H1 (cell line): ENCODE results near the gene UBE2E3.

Experiments used
- CHD1 ChIP-seq: IDR thresholded peaks from 2 replicates; pipeline ENCODE4 v1.6.1; 2012; ENCODE audit warnings: low read depth, low read length, improper control_type of control experiment
- EGR1 ChIP-seq: IDR thresholded peaks from 2 replicates; pipeline ENCODE4 v1.6.1; 2011; ENCODE audit warnings: low read depth, low read length, borderline replicate concordance
- SIRT6 ChIP-seq: IDR thresholded peaks from one replicate; pipeline ENCODE4 v1.7.1; 2012; ENCODE audit warnings: low read length, inconsistent platforms
- SIX5 ChIP-seq: IDR thresholded peaks from 2 replicates; pipeline ENCODE4 v1.6.1; 2011; ENCODE audit warnings: mild to moderate bottlenecking, low read depth, low read length
- TF ChIP-seq, protein P1 (sequence below), 3 experiments: IDR thresholded peaks; 1 replicate in 2 of 3; 2 replicates in 1 of 3; pipeline versions ENCODE4 v1.5.1 to v1.6.1; 2011; ENCODE audit warnings: low read length in 3 of 3, mild to moderate bottlenecking in 3 of 3, inconsistent platforms in 2 of 3, low read depth in 1 of 3, moderate library complexity in 1 of 3; ENCODE audit not compliant: insufficient read depth in 1 of 3; ENCODE audit errors: control extremely low read depth in 1 of 3

DNA sequence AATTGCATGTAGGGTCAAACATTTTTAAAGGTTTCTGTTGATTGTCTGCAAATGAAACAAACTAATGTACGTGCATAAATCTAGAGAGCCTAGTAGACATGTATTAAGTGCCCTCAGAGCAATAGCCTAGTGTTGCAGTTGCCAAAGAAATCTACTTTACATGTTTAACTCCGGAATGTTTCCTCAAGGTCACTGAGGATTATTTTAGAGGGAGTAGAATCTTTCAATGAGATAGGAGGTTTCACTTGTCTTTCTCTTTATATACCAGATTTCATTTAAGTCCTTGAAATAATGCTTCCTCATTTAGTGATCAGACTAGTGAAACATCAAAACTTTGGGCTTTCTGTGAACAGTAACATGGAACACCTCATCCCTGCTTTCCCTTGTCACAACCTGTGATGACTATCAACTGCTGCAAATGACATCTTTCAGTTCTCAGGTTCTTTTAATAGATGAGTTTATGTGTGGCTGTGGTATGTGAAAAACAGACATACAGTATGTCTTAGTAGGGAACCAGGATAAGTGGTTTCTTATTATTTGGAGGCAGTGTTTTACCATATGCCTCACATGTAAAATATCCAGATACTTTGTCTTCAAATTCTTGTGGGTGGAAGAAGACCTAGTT lies 5.5 kb downstream of the UBE2E3 start:
- TF ChIP-seq, protein P1, sequence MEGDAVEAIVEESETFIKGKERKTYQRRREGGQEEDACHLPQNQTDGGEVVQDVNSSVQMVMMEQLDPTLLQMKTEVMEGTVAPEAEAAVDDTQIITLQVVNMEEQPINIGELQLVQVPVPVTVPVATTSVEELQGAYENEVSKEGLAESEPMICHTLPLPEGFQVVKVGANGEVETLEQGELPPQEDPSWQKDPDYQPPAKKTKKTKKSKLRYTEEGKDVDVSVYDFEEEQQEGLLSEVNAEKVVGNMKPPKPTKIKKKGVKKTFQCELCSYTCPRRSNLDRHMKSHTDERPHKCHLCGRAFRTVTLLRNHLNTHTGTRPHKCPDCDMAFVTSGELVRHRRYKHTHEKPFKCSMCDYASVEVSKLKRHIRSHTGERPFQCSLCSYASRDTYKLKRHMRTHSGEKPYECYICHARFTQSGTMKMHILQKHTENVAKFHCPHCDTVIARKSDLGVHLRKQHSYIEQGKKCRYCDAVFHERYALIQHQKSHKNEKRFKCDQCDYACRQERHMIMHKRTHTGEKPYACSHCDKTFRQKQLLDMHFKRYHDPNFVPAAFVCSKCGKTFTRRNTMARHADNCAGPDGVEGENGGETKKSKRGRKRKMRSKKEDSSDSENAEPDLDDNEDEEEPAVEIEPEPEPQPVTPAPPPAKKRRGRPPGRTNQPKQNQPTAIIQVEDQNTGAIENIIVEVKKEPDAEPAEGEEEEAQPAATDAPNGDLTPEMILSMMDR (IDR thresholded peaks at IDR 0.05; ENCODE audit: control extremely low read depth in 1 of 3, insufficient read depth in 1 of 3, low read depth in 1 of 3, low read length in 3 of 3) = no peak
- TF ChIP-seq SIRT6 (no peak), CHD1 (no peak), SIX5 (no peak), EGR1 (no peak)
